ENCODE results near the gene PLSCR3.

- TF ChIP-seq CTCF (IDR thresholded peaks at IDR 0.05): no peak
- no peak for TF ChIP-seq POLR2A (IDR thresholded peaks at IDR 0.05)
Observed at GRCh38 chr17:7389924-7390910, 4.1 kb downstream of the PLSCR3 start.

Measured in thyroid gland (tissue), 4 donors.